GM12872 (cell line): ENCODE data around the gene GLOD5.

ENCODE experiments used
- CTCF ChIP-seq: IDR thresholded peaks from 3 replicates; pipeline ENCODE4 v1.5.1; 2011; ENCODE audit warnings: low read depth, mild to moderate bottlenecking, low read length, moderate library complexity; ENCODE audit not compliant: insufficient read depth

GLOD5 gene

DNA sequence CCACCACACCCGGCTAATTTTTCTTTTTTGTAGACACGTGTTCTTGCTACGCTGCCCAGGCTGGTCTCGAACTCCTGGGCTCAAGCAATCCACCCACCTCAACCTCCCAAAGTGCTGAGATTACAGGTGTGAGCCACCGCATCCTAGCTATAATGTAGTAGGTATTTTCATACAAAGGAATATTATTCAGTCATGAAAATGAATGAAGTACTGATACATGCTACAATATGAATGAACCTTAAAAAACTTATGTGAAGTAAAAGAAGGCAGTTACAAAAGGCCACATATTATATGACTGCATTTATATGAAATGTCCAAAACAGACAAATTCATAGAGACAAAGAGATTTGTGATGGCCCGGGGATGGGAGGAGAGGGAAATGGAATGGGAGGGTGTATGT lies 20.2 kb downstream of the GLOD5 start:
- TF ChIP-seq CTCF, result no peak

GRCh38 chrX:48782216-48782615 lies 20.7 kb downstream of the GLOD5 start:
- no peak for TF ChIP-seq CTCF

GRCh38 chrX:48782795-48783194 lies 21.2 kb downstream of the GLOD5 start:
- no peak for TF ChIP-seq CTCF

- no peak for TF ChIP-seq CTCF
Observed at GRCh38 chrX:48784726-48785125, 23.2 kb downstream of the GLOD5 start.

GRCh38 chrX:48785186-48785539 lies 23.6 kb downstream of the GLOD5 start:
- TF ChIP-seq CTCF, result no peak

DNA sequence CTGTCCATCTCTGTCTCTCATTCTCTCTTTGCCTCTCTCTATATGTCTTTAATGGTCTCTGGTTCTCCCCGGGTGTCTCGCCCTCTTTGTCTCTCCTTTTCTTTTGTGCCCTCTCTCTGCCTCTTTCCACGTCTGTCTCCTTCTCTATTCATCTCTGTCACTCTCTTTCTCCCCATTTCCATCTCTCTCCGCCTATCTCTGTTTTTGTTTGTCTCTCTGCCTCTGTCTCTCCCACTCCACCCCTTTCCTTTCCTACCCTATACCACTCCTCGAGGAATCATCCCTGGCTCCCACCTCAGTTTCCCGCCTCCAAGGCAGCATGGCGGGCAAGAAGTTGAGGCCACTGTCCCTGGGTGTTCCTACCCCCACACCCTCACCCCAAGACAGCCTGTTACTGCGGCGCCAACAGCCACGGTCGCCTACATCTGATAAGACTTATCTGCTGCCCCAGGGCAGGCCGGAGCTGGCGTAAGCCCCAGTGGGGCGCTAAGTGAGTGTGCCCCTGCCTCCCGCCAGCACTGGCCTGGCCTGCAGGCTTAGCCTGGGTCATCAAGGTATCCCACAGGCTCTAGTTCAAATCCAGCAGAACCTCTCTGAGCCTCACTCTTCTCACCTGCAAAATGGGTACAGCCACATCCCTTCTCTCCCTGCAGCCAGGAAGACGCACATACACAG lies 24.1 kb downstream of the GLOD5 start:
- TF ChIP-seq CTCF, result no peak

DNA sequence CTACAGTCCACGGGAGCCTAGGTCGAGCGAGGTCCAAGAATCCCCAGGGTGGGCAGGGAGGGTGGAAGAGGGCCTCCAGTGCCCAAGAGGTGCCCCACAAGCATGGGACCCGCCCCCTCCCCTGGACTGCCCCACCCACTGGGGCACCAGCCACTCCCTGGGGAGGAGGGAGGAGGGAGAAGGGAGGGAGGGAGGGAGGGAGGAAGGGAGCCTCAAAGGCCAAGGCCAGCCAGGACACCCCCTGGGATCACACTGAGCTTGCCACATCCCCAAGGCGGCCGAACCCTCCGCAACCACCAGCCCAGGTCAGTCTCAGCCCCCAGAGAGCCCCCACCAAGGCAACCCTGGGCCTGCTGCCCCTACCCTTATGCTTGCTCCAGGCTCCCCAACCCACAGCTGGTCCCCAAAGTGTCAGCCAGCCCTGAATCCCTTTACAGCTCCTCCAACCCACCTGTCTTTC lies 24.8 kb downstream of the GLOD5 start, which contains the start of gene GATA1:
Gene GATA1 (plus strand): TSS at position 250 of the 460 bp plus-strand sequence. CDS start 4,520 bp downstream, outside the sequence.
- no peak for TF ChIP-seq CTCF
